Right renal pelvis (tissue), 4 donors: ENCODE data around the gene UST. TPM values are rescaled to one million over a fixed set of nuclear protein-coding genes. Genes with fewer than 3 reads are reported as not detected.
A peak's percentile ranks its signal among the peaks of the same experiment; 100 is the strongest.
"Not testable (repeated sequence)": the region's sequence is repeated elsewhere in the genome, so short reads cannot be mapped to it uniquely, and the experiment has no call there.

Source experiments
- DNase-seq, 4 donors: peaks; one replicate each; pipeline ENCODE4 v3.0.0-alpha.2; 2013; ENCODE audit warnings: low read depth in 4 of 4, low spot score in 3 of 4, missing footprints in 1 of 4
- polyA plus RNA-seq, 4 donors: library from polyadenylated mRNA; unstranded; fragments of 120-200 nt; gene quantifications; one replicate each; pipeline ENCODE4 v1.2.1, GENCODE V29; 2013; ENCODE audit not compliant: insufficient read length in 4 of 4

Gene UST
- polyA plus RNA-seq, 4 donors: 10.6 to 13.2 (median 12.3) TPM

DNA sequence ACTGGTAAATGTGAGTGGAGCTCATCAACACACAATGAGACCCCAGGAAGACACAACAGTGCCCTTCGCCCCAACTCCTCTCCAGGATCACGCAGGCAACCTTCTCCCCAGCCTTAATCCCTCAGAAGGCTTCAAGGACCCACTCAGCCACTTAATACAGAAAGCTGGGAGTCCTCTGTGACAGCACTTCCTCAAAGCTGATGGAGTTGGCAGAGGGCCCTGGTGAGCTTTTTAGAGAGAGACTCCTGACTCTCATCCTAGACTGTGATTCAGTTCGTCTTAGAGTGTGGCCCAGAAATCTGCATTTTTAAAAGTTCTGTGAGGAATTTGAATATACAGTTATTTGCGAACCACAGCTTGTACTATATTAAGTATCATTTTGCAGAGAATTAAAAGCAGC lies 187.7 kb downstream of the UST start:
- DNase-seq: no peak

DNA sequence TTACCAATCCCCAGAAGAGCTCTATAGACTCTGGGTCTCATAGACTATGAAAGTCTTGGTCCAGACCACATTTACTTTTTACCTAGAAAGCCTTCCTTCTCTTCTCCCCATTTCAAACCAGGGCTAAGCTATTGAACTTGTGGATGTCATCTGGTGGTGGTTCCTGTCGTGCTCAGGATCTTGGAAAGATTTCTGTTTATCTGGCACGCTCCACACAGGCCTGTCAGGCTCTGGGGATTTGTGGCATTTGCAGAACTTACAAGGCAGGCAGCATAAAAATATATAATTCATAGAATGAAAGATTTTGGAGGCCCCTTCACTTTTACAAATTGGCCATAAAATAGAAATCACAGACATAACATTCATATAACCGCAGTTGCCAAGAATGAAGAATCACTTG lies 188.1 kb downstream of the UST start:
- DNase-seq: no peak

DNA sequence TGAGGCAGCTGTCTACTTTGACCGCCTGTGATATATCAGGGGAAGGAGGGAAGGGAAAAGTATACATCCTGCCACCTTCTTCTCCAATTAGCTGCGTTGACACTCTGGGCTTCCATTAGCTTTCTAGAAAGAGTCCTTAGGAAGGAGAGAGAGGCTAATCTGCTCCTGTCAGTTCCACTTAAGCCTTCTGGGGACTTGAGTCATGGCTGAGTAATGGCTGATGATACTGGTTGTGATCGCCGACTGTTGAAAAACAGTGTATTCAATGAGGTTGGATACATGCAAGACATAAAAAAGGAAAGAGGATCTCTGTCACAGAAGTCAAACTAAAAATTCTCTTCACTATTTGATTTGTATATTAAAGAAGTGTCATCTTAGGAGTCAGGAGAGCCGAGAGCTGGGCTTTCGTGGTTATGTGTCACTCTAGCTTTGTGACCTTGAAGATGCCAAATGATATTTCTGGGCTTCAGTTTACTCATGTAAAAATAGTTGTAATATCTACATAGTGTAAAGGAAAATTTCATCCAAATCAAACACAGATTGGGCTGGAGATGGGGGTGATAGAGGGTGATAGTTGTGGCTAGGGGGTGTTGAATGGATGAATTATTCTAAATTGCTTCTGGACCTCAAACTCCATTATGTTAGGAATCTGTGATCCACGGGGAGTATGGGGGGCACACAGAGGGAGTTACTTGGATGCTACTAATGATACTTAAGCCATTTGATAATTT lies 189.0 kb downstream of the UST start:
- DNase-seq: no peak

GRCh38 chr6:148943451-148943850 lies 196.6 kb downstream of the UST start:
- DNase-seq: no peak

- DNase-seq: no peak
These were observed 197.8 kb downstream of the UST start for GRCh38 chr6:148944608-148945007.

- no peak for DNase-seq
These were observed 198.6 kb downstream of the UST start for GRCh38 chr6:148945301-148946021.

DNA sequence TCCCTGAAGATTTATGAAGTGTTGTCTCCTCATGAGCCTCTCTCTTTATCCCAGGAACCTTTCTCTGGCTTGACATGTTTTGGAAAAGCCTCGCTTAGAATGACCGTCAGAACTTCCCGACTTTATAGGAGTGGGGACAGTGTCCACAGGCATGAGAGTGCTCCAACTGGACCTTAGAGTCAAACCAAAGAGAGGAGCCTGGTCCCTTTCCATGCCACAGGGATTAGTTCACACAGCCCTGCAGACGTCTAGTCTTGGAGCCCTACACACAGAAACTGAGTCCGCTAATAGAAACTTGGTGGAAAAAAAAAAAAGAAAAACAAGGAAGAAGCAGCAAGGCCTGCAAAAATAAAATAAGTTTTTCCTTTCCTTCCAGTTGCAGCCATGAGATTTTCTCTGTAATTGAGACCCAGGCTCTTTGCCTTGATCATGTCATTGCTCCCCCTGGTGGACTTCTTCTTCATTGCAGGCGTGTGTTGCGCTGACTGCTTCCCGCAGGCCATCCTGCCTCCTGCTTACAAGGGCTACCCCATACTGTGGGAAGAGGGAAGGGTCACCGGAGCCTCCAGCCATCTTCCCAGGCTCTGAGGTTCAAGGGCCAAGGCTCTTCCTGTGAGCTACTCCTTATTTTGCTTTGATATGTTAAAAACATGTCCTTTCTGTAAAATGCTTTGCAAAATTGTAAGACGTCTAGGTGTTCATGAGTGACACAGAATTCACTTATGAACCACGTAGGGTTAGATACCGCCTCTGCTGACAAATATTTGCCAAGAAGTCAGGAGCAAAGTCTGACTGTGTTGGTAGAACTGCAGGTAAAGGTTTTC lies 201.0 kb downstream of the UST start:
- DNase-seq: peak; percentile 77 to 85 (median 81)

DNA sequence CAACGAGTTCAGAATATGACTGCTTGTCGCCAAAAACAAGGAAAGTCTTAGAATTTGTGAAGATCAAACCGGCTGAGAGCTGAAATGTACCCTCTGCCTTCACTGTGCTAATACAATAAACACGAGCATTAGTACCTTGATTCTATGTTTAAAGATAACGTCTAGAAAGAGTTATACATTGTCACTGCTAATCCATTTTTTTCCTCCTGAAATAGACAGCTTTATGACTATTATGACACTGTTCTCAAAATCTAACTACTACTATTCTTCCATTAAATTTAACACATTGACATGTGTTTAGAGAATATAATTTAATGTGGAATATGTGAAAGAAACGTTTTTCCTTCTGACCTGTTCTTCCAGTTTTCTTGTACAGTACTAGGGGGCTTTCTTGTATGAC lies 204.8 kb downstream of the UST start:
- DNase-seq: no peak

DNA sequence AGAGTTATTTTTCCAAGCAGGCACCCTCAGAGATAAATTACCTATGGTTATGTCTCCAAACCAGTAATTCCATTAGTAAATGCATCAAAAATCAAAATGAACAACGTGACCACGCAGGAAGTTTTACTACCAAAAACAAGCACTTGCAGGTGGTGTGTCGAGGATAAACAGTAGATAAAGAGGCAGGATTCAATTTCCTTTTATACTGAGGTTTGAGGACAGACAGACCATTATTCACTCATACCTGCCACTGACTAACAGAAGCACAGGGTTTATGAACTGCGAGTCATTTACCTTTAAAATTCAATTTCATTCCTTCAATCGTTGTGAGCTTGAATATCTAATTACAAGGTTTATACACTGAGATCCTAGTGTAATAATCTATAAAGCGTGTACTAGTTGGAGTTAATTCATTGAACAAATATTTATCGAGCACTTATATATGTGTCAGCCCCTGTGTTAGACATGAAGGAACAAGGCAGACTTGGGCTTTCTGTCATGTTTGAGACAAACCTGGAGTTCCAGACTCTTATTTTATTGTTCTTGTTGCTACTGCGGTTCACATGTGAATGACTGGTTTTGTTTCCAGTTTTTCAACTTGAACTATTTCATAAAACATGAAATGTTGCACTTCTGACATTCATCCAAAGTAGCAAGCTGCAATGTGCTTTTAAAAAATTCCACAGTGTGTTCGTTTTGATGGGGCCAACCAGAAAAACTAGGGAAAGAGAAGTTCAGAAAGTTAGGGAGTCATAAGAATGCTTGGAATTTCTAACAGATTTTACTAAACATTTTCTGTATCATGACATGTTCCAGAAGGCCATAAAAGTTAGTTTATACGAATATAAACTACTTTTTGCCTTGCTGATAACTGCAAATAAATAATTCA lies 205.6 kb downstream of the UST start:
- peak in 2 of 4 donors; percentile 54 to 64 for DNase-seq

GRCh38 chr6:148954461-148954860 lies 207.6 kb downstream of the UST start:
- DNase-seq: no peak

DNA sequence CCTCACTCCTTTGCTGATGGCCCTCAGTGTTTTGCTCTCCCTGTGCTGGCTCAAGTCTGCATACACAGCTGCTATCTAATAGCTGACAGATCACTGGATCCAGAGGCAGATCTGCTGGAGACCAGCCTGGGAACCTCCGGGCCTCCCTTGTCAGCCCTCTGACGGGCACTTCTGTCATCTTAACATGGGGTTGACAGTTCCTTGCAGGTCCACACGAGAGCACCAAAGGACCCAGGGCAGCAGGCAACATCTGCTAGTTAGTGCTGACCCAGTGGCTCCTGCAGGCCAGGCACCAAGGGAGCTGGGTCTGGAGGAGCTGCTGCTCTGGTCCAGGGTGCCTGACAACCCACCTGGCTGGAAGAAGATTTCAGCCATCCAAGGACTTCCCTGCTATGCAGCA lies 208.1 kb downstream of the UST start:
- no peak for DNase-seq

GRCh38 chr6:148955441-148955840 lies 208.6 kb downstream of the UST start:
- DNase-seq: no peak

DNA sequence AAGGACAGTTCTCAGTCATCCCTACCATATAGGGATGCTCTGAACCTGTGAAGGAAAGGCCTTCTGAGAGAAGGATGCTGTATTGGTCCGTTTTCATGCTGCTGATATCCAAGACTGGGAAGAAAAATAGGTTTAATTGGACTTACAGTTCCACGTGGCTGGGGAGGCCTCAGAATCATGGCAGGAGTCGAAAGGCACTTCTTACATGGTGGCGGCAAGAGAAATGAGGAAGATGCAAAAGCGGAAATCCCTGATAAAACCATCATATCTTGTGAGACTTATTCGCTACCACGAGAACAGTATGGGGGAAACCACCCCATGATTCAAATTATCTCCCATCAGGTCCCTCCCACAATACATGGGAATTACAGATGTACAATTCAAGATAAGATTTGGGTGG lies 209.3 kb downstream of the UST start:
- DNase-seq: not testable (repeated sequence)

- DNase-seq: no peak
These were observed 210.9 kb downstream of the UST start for GRCh38 chr6:148957752-148958151.

DNA sequence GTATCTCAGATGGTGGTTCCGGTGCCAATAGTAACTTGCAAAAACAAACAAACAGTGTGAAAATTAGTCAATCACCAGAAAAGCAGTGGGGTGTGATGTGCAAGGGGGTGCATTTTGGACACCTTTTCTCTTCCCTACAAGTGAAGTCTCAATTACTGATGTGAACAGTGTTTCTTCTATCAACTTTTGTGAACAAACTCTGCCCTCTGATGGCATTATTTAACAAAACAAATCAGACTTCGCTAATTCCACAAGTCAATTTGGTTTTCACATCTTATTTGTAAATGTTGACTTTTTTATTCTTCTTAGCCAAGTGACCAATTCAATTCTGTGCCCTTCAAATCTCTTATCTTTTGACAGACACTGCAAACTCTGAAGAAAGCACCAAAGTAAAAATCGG lies 212.2 kb downstream of the UST start:
- DNase-seq: no peak

DNA sequence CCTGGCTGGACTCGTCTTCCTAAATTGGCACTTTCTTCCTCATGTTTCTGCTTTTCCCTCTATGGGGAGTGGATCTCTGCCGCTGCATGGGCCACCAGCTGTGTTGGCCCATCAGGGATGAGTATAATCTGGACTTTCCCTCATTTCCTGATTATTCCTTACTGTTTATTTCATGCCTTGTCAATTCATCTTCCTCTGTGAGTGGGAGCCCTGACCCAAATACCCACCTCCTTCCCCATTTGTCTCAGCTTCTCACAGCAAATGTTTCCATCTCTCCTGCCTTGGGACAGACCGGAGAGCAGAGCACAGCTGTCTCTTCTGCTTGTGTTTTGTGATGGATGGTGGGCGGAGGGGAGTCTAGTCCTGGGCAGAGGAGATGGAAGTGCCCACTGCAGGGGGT lies 212.7 kb downstream of the UST start:
- no peak for DNase-seq

GRCh38 chr6:148962854-148963515 lies 216.2 kb downstream of the UST start:
- no peak for DNase-seq

DNA sequence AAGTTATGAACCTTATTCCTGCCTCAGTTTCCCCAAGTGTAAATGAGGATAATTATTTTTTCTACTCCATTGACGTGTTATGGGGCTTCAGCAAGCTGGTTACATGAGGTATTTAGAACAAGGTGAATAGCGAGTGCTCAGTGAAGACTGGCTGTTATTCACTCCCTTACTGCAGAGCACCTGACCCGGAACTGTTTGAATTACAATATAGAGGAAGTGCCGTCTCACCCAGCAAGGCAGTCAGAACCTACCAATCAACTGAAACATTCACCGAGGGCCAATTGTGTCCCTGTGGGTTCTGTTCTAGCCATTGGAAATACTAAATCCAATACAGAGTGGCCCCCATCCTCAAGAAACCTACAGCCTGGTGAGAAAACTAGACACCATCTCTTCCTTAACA lies 216.9 kb downstream of the UST start:
- no peak for DNase-seq

GRCh38 chr6:148964467-148964866 lies 217.6 kb downstream of the UST start:
- DNase-seq: no peak

- no peak for DNase-seq
These were observed 218.5 kb downstream of the UST start for GRCh38 chr6:148965287-148965686.
